Measurements from ENCODE around the gene CNST.

- TF ChIP-seq REST (IDR thresholded peaks at IDR 0.05; ENCODE audit: borderline replicate concordance), result no peak
- TF ChIP-seq REST (CRISPR knock-in tag; IDR thresholded peaks at IDR 0.05; ENCODE audit: low read depth), result no peak
- no peak for TF ChIP-seq POLR2A (conservative IDR thresholded peaks at IDR 0.05)
- TF ChIP-seq POLR2AphosphoS5 (IDR thresholded peaks at IDR 0.05; ENCODE audit: control insufficient read depth, insufficient read depth, low read depth, low read length), result no peak
- no peak for TF ChIP-seq FOXM1 (IDR thresholded peaks at IDR 0.05; ENCODE audit: low read depth)
- no peak for TF ChIP-seq FOXM1 (CRISPR knock-in tag; IDR thresholded peaks at IDR 0.05; ENCODE audit: low read depth)
- TF ChIP-seq TFAP4 (CRISPR knock-in tag; IDR thresholded peaks at IDR 0.05; ENCODE audit: borderline replicate concordance), result no peak
- TF ChIP-seq EZH2 (IDR thresholded peaks at IDR 0.05; ENCODE audit: borderline replicate concordance, low read depth, low read length), result no peak
- no peak for TF ChIP-seq RB1 (IDR thresholded peaks at IDR 0.05; ENCODE audit: low read depth)
- TF ChIP-seq CTCF (IDR thresholded peaks at IDR 0.05 in 2 of 3, conservative IDR thresholded peaks at IDR 0.05 in 1 of 3; ENCODE audit: insufficient read depth in 2 of 3, low read depth in 1 of 3, low read length in 3 of 3), result no peak
- no peak for TF ChIP-seq IRF9 (tag; IDR thresholded peaks at IDR 0.05)
- no peak for TF ChIP-seq GTF2F1 (IDR thresholded peaks at IDR 0.05; ENCODE audit: low read depth, low read length)
- TF ChIP-seq ZNF3 (CRISPR knock-in tag; IDR thresholded peaks at IDR 0.05), result no peak
- TF ChIP-seq E2F5 (CRISPR knock-in tag; IDR thresholded peaks at IDR 0.05), result no peak
Measured at GRCh38 chr1:246571953-246572352, 5.7 kb downstream of the CNST start.

Measured in K562 (cell line).